Anterior cingulate cortex (tissue), 58 donors: ENCODE measurements around the gene METTL21C.

Experiments used
- DNase-seq, 58 donors: peaks; one replicate each; lab custom pipeline; 2025; lab: John Stamatoyannopoulos, UW

METTL21C gene

DNA sequence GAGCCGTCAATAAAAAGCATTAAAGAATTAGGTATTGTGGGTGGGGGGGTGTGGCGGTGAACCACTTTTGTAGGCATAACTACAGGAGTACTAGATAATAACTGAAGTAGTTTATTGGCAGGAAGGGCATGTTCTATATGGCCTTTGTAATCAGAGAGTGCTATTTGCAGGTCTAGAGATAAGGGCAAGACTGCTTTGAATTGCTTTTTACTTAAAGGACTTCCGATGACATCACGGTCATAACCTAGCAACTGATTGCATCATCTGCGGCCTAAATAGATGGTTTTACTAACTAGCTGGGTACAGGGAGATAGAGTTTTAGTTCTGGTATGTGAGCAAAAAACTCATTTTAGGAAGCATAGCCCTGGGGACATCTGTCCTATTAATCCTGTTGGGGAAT is 24.7 kb downstream of the METTL21C start:
- no peak for DNase-seq

- DNase-seq, result no peak
Observed at GRCh38 chr13:102667911-102668310, 26.9 kb downstream of the METTL21C start.

- DNase-seq, result no peak
Observed at GRCh38 chr13:102667023-102667422, 27.8 kb downstream of the METTL21C start.

GRCh38 chr13:102659168-102659713 is 35.6 kb downstream of the METTL21C start:
- no peak for DNase-seq

DNA sequence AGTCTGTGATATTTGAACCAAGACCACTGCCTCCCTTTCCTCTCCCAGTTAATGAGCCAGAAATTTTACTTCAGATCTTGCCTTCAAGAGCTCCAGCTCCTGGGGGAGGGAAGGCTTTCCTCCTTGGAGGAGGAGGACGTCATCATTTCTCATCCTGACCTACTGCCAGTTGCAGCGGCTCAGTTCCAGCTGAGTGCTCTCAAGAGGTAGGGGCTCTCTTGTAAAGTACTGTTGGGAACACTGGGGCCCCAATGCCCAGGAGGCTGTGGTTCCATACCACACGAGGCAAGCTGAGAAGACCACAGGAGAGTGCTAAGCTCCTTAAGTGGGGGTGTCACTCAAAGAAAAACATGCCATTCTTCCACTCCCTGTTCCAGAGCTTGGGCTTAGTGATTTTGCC is 36.2 kb downstream of the METTL21C start:
- DNase-seq, result no peak

DNA sequence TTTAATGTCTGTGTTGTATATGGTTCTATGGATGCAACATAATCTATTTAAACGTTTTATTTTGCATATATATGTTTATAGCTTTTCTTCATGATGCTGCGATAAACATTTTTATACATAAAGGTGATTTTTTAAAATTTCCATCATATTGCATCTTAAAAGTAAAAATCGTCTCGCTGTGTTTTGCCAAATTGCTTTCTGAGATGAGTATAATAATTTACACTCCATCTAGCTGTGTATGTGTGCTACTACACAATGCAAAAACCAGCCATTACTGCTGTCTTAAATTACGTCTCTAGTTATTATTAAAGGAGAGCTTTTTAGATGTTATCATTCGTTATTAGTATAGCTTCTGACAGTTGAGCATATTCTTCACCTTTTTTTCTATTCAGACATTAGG is 37.2 kb downstream of the METTL21C start:
- no peak for DNase-seq

GRCh38 chr13:102654756-102655155 is 40.1 kb downstream of the METTL21C start:
- no peak for DNase-seq

DNA sequence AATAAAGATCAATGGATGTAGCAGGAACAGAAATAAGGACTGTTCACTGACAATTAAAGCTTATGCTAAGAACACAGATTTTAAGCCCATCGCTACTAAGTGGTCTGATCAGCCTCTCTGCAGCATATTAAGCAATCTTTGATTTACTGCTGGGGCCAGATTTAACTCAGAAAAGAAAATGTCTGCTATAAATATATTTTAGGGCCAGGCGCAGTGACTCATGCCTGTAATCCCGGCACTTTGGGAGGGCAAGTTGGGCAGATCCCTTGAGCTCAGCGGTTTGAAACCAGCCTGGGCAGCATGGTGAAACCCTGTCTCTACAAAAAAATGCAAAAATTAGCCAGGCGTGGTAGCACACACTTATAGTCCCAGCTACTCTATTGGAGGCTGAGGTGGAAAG is 43.0 kb downstream of the METTL21C start:
- DNase-seq, result no peak

DNA sequence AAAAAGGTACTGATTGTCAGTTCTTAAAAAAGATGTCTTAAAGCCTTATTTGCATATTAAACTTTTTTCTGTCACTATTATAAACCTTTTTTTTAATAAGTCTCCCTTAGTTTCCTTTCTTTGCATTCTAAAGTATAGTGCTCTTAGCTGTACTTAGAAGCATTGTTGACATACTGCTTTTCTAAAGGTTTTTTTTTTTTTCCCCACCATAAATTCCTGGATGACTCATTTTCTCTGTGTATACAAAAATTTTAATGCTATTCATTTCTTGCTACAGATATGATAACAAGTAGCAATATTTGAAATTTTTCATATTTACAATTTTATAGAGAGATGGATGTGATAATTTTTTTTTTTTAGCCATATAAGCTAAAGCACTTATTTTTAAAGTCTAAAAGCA is 43.5 kb downstream of the METTL21C start:
- no peak for DNase-seq

- no peak for DNase-seq
Observed at GRCh38 chr13:102650444-102650843, 44.4 kb downstream of the METTL21C start.

- DNase-seq, result no peak
Observed at GRCh38 chr13:102648046-102648445, 46.8 kb downstream of the METTL21C start.

GRCh38 chr13:102645701-102646100 is 49.1 kb downstream of the METTL21C start:
- DNase-seq, result no peak

- DNase-seq, result no peak
Observed at GRCh38 chr13:102643656-102644055, 51.2 kb downstream of the METTL21C start.

- peak in 39 of 58 donors; percentile 0 to 61 (median 14) for DNase-seq
Observed at GRCh38 chr13:102642475-102642874, 52.4 kb downstream of the METTL21C start.

- no peak for DNase-seq
Observed at GRCh38 chr13:102642029-102642428, 52.8 kb downstream of the METTL21C start.

GRCh38 chr13:102638741-102639140 is 56.1 kb downstream of the METTL21C start:
- no peak for DNase-seq
